Hepatocyte (in vitro differentiated cells): Measurements from ENCODE around the gene FOXO6. TPM values are rescaled to one million over a fixed set of nuclear protein-coding genes. Genes with fewer than 3 reads are reported as not detected.

Experiments used
- DNase-seq: peaks from one replicate; pipeline ENCODE4 v3.0.0-alpha.2; 2016; ENCODE audit warnings: low spot score
- H2AFZ ChIP-seq: fragments of 200-600 bp; sonication (generic); 2 replicates; pipeline ENCODE4 v1.6.0; 2016; ENCODE audit warnings: antibody characterized with exemption, mild to moderate bottlenecking
- H3K27ac ChIP-seq: fragments of 200-600 bp; sonication (generic); 2 replicates; pipeline ENCODE4 v1.5.1; 2016; ENCODE audit warnings: mild to moderate bottlenecking
- H3K27me3 ChIP-seq: fragments of 200-600 bp; sonication (generic); 2 replicates; pipeline ENCODE4 v1.6.1; 2016
- H3K36me3 ChIP-seq: fragments of 200-600 bp; sonication (generic); replicated peaks from 2 replicates; pipeline ENCODE4 v1.5.1; 2016; ENCODE audit warnings: low read depth; ENCODE audit not compliant: insufficient read depth
- H3K4me1 ChIP-seq: fragments of 200-600 bp; sonication (generic); 2 replicates; pipeline ENCODE4 v1.5.1; 2016; ENCODE audit warnings: mild to moderate bottlenecking, moderate library complexity; ENCODE audit not compliant: insufficient read depth
- H3K4me2 ChIP-seq: fragments of 200-600 bp; sonication (generic); 2 replicates; pipeline ENCODE4 v1.6.0; 2016
- H3K4me3 ChIP-seq: fragments of 200-600 bp; sonication (generic); 2 replicates; pipeline ENCODE4 v1.5.1; 2016; ENCODE audit warnings: mild to moderate bottlenecking
- H3K79me2 ChIP-seq: fragments of 200-600 bp; sonication (generic); 2 replicates; pipeline ENCODE4 v1.6.0; 2017; ENCODE audit warnings: mild to moderate bottlenecking
- H3K9me2 ChIP-seq: fragments of 200-600 bp; sonication (generic); replicated peaks from 2 replicates; pipeline ENCODE4 v1.6.0; 2017; ENCODE audit warnings: mild to moderate bottlenecking; ENCODE audit not compliant: insufficient read depth
- H3K9me3 ChIP-seq: fragments of 200-600 bp; sonication (generic); 2 replicates; pipeline ENCODE4 v1.5.1; 2016; ENCODE audit warnings: low read depth, mild to moderate bottlenecking
- H4K20me1 ChIP-seq: fragments of 200-600 bp; sonication (generic); 2 replicates; pipeline ENCODE4 v1.6.0; 2016; ENCODE audit warnings: mild to moderate bottlenecking; ENCODE audit not compliant: insufficient read depth, poor library complexity, severe bottlenecking
- EZH2 ChIP-seq: fragments of 200-600 bp; sonication (generic); IDR thresholded peaks from 2 replicates; pipeline ENCODE4 v1.6.1; 2016; ENCODE audit warnings: antibody characterized with exemption, mild to moderate bottlenecking, borderline replicate concordance
- EZH2phosphoT487 ChIP-seq: fragments of 200-600 bp; sonication (generic); IDR thresholded peaks from one replicate; pipeline ENCODE4 v1.6.1; 2018; ENCODE audit warnings: antibody characterized with exemption, mild to moderate bottlenecking, low read depth, moderate library complexity; ENCODE audit not compliant: unreplicated experiment, severe bottlenecking
- WGBS: methylation state at CpG from one replicate; pipeline ENCODE4 v1.1.6; 2016; ENCODE audit warnings: low lambda C conversion rate; ENCODE audit errors: missing lambda C conversion rate; 5-methylcytosine and 5-hydroxymethylcytosine counted together
- polyA plus RNA-seq: library from polyadenylated mRNA; unstranded; fragments of >200 nt; fragmentation: Nextera tagmentation; extraction: Ambion mirVana; gene quantifications from 2 replicates; pipeline ENCODE4 v1.2.1, GENCODE V29; 2016
- total RNA-seq: library from RNA; depleted of rRNA; stranded (reverse); fragments of >200 nt; gene quantifications from 2 replicates; pipeline ENCODE4 v1.2.3, GENCODE V29; 2014
- TF ChIP-seq, protein P1 (sequence below): fragments of 200-600 bp; sonication (generic); IDR thresholded peaks from 2 replicates; pipeline ENCODE4 v1.5.1; 2016; ENCODE audit warnings: antibody characterized with exemption, mild to moderate bottlenecking; ENCODE audit not compliant: poor library complexity

The FOXO6 gene
- total and polyA plus RNA-seq, 2 experiments from 2014 or later = 0.80 to 5.0 TPM

GRCh38 chr1:41314376-41315145, 46.7 kb upstream of the FOXO6 start:
- H3K9me3 ChIP-seq = no peaks in the 10 kb centered on the region
- H3K9me2 ChIP-seq = no peaks in the 10 kb centered on the region
- H3K27me3 ChIP-seq = no peaks in the 10 kb centered on the region
- peak overlapping the region; percentile 42 for H3K4me2 ChIP-seq
- peaks cover 19% of the 10 kb centered on the region for H3K4me1 ChIP-seq
- H3K4me3 ChIP-seq = no peak overlapping the region
- no peak overlapping the region for H2AFZ ChIP-seq
- H3K27ac ChIP-seq = no peak overlapping the region
- no peaks in the 10 kb centered on the region for H4K20me1 ChIP-seq
- H3K36me3 ChIP-seq = no peaks in the 10 kb centered on the region
- TF ChIP-seq EZH2phosphoT487 (no peak), EZH2 (no peak)
- TF ChIP-seq, protein P1, sequence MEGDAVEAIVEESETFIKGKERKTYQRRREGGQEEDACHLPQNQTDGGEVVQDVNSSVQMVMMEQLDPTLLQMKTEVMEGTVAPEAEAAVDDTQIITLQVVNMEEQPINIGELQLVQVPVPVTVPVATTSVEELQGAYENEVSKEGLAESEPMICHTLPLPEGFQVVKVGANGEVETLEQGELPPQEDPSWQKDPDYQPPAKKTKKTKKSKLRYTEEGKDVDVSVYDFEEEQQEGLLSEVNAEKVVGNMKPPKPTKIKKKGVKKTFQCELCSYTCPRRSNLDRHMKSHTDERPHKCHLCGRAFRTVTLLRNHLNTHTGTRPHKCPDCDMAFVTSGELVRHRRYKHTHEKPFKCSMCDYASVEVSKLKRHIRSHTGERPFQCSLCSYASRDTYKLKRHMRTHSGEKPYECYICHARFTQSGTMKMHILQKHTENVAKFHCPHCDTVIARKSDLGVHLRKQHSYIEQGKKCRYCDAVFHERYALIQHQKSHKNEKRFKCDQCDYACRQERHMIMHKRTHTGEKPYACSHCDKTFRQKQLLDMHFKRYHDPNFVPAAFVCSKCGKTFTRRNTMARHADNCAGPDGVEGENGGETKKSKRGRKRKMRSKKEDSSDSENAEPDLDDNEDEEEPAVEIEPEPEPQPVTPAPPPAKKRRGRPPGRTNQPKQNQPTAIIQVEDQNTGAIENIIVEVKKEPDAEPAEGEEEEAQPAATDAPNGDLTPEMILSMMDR = no peak
- no peaks in the 10 kb centered on the region for H3K79me2 ChIP-seq
- peak; percentile 22 for DNase-seq
- 36% methylated on average over 11 of the region's 11 CpGs for WGBS

- H3K36me3 ChIP-seq = no peaks in the 10 kb centered on the region
- H3K9me3 ChIP-seq = no peaks in the 10 kb centered on the region
- no peak overlapping the region for H3K4me3 ChIP-seq
- no peak overlapping the region for H2AFZ ChIP-seq
- H4K20me1 ChIP-seq = no peaks in the 10 kb centered on the region
- H3K4me1 ChIP-seq = peaks cover 19% of the 10 kb centered on the region
- peak overlapping the region; percentile 42 for H3K4me2 ChIP-seq
- TF ChIP-seq EZH2 = no peak
- no peak for TF ChIP-seq EZH2phosphoT487
- TF ChIP-seq, protein P1 = no peak
- WGBS = 45% methylated on average over 15 of the region's 15 CpGs
- H3K27me3 ChIP-seq = no peaks in the 10 kb centered on the region
- no peaks in the 10 kb centered on the region for H3K79me2 ChIP-seq
- H3K9me2 ChIP-seq = no peaks in the 10 kb centered on the region
- H3K27ac ChIP-seq = no peak overlapping the region
- peak; percentile 41 for DNase-seq
Measured at GRCh38 chr1:41315146-41315822, 46.0 kb upstream of the FOXO6 start.

DNA sequence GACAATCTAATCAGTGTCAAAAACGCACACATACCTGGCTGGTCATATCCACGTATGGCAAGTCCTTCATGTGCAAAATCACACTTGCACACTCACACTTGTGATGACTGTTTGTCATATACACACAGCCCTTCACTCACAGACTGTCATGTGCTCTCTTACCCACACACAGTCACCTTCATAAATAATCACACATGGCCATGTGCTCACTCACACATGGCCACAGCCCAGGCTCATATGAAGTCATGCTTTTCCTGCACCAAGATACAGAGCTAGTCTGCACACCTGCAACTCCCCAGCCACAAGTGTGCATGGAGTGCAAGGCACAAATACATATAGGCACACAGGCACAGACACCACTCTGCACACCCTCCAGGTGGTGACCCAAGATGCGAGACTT, 45.4 kb upstream of the FOXO6 start:
- no peaks in the 10 kb centered on the region for H3K9me2 ChIP-seq
- H3K36me3 ChIP-seq = no peaks in the 10 kb centered on the region
- no peak overlapping the region for H3K4me2 ChIP-seq
- WGBS = 74% methylated on average over 3 of the region's 3 CpGs
- no peak overlapping the region for H3K27ac ChIP-seq
- no peaks in the 10 kb centered on the region for H3K79me2 ChIP-seq
- TF ChIP-seq, protein P1 = no peak
- TF ChIP-seq EZH2phosphoT487 (no peak), EZH2 (no peak)
- H4K20me1 ChIP-seq = no peaks in the 10 kb centered on the region
- DNase-seq = no peak
- H3K27me3 ChIP-seq = no peaks in the 10 kb centered on the region
- no peak overlapping the region for H2AFZ ChIP-seq
- H3K9me3 ChIP-seq = no peaks in the 10 kb centered on the region
- no peak overlapping the region for H3K4me3 ChIP-seq
- H3K4me1 ChIP-seq = peaks cover 19% of the 10 kb centered on the region
